SU-DHL-6 (cell line): ENCODE data around the gene SH3PXD2A.

Experiments used
- H2AFZ ChIP-seq: fragments of 200-600 bp; sonication (generic); 2 replicates; pipeline ENCODE4 v1.6.1; 2014; ENCODE audit warnings: low read depth, mild to moderate bottlenecking, moderate library complexity, mixed read lengths, antibody characterized with exemption, low read length; ENCODE audit not compliant: severe bottlenecking
- H3F3A ChIP-seq: fragments of 200-600 bp; shearing (Covaris generic); 2 replicates; pipeline ENCODE4 v1.6.0; 2016; ENCODE audit warnings: antibody characterized with exemption, mild to moderate bottlenecking; ENCODE audit not compliant: insufficient read depth
- H3K27ac ChIP-seq: fragments of 200-600 bp; sonication (generic); 2 replicates; pipeline ENCODE4 v1.5.1; 2016; ENCODE audit warnings: low read depth, mild to moderate bottlenecking, low read length, moderate library complexity, mixed read lengths
- H3K27me3 ChIP-seq: fragments of 200-600 bp; sonication (generic), shearing (Covaris generic); 2 replicates; pipeline ENCODE4 v1.6.0; 2014; ENCODE audit warnings: mild to moderate bottlenecking, low read length
- H3K36me3 ChIP-seq: fragments of 200-600 bp; sonication (generic); 2 replicates; pipeline ENCODE4 v1.6.1; 2014; ENCODE audit warnings: mild to moderate bottlenecking, low read length, mixed read lengths
- H3K4me2 ChIP-seq: fragments of 300-600, 200-600 bp; shearing (Covaris generic), sonication (generic); 2 replicates; pipeline ENCODE4 v1.6.0; 2014; ENCODE audit warnings: low read length, low read depth, mild to moderate bottlenecking; ENCODE audit not compliant: poor library complexity, severe bottlenecking
- H3K4me3 ChIP-seq: fragments of 200-600 bp; sonication (generic); 2 replicates; pipeline ENCODE4 v1.5.1; 2014; ENCODE audit warnings: antibody characterized with exemption, low read length, mild to moderate bottlenecking, mixed read lengths; ENCODE audit not compliant: insufficient read depth, poor library complexity, severe bottlenecking
- H3K79me2 ChIP-seq: fragments of 200-600 bp; sonication (generic); 2 replicates; pipeline ENCODE4 v1.6.1; 2014; ENCODE audit warnings: mild to moderate bottlenecking, low read length, moderate library complexity; ENCODE audit not compliant: insufficient read depth
- H3K9ac ChIP-seq: fragments of 200-600 bp; sonication (generic); 2 replicates; pipeline ENCODE4 v1.7.0; 2014; ENCODE audit warnings: mild to moderate bottlenecking, low read length
- H3K9me2 ChIP-seq: fragments of 200-600 bp; sonication (generic); replicated peaks from 2 replicates; pipeline ENCODE4 v1.6.1; 2014; ENCODE audit warnings: low read length; ENCODE audit not compliant: insufficient read depth
- H3K9me3 ChIP-seq: fragments of 200-600 bp; sonication (generic); 2 replicates; pipeline ENCODE4 v1.6.1; 2014; ENCODE audit warnings: low read length, mixed read lengths; ENCODE audit not compliant: insufficient read depth
- H4K20me1 ChIP-seq: fragments of 200-600 bp; sonication (generic); 2 replicates; pipeline ENCODE4 v1.6.1; 2014; ENCODE audit warnings: low read depth, mild to moderate bottlenecking, antibody characterized with exemption, low read length, moderate library complexity, mixed read lengths
- EZH2phosphoT487 ChIP-seq: fragments of 200-600 bp; sonication (generic), shearing (Covaris generic); conservative IDR thresholded peaks from 2 replicates; pipeline ENCODE4 v1.6.1; 2018; ENCODE audit warnings: mild to moderate bottlenecking, antibody characterized with exemption, low read length, moderate library complexity, mixed read lengths
- TF ChIP-seq, protein P1 (sequence below): fragments of 200-600 bp; sonication (generic); IDR thresholded peaks from one replicate; pipeline ENCODE4 v1.5.1; 2017; ENCODE audit warnings: antibody characterized with exemption, mild to moderate bottlenecking, low read length, moderate library complexity; ENCODE audit not compliant: insufficient read depth, poor library complexity, severe bottlenecking

SH3PXD2A gene

DNA sequence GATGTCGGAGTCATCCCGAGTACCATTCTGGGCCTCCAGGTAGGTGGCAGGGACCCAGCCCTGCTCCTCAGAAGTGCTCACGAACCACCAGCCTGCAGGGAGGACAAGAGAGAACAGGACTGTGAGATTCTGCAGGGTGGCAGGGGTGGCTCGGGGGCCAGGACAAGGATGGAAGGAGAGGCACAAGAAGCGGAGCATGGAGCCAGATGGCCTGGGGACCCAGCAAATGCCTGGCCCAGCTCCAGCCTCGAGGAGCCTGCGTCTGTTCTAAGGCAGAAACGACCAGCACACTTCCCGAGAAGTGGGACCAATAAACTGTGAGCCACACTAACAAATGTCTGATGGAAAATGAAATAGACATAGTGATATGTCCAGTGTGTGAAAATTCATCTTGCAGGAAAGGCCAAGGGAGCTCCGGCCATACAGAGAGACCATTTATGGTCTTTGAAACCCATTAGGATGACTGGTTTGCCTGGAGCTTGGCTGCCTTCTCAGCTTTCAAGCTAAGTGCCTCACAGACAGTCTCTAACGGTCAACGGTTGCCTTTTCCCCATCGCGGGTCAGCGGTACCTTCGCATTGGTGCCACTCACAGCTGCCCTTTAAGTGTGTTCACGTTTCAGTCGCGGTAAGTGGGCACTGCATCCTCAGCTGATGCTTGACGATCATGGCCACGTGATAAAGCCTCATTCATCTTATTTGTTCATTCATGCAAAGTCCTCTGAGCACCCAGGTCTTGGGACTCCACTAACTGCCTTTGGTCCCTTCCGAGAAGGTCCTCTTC lies 228.1 kb downstream of the SH3PXD2A start:
- no peaks in the 10 kb centered on the region for H3K9me2 ChIP-seq
- H3K4me2 ChIP-seq, result no peak overlapping the region
- H3K79me2 ChIP-seq, result no peaks in the 10 kb centered on the region
- no peak overlapping the region for H2AFZ ChIP-seq
- no peaks in the 10 kb centered on the region for H3K9me3 ChIP-seq
- no peaks in the 10 kb centered on the region for H4K20me1 ChIP-seq
- TF ChIP-seq EZH2phosphoT487, result no peak
- TF ChIP-seq, protein P1, sequence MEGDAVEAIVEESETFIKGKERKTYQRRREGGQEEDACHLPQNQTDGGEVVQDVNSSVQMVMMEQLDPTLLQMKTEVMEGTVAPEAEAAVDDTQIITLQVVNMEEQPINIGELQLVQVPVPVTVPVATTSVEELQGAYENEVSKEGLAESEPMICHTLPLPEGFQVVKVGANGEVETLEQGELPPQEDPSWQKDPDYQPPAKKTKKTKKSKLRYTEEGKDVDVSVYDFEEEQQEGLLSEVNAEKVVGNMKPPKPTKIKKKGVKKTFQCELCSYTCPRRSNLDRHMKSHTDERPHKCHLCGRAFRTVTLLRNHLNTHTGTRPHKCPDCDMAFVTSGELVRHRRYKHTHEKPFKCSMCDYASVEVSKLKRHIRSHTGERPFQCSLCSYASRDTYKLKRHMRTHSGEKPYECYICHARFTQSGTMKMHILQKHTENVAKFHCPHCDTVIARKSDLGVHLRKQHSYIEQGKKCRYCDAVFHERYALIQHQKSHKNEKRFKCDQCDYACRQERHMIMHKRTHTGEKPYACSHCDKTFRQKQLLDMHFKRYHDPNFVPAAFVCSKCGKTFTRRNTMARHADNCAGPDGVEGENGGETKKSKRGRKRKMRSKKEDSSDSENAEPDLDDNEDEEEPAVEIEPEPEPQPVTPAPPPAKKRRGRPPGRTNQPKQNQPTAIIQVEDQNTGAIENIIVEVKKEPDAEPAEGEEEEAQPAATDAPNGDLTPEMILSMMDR, result no peak
- no peaks in the 10 kb centered on the region for H3F3A ChIP-seq
- no peak overlapping the region for H3K4me3 ChIP-seq
- H3K36me3 ChIP-seq, result no peaks in the 10 kb centered on the region
- H3K27me3 ChIP-seq, result no peaks in the 10 kb centered on the region
- H3K27ac ChIP-seq, result no peak overlapping the region
- no peak overlapping the region for H3K9ac ChIP-seq

DNA sequence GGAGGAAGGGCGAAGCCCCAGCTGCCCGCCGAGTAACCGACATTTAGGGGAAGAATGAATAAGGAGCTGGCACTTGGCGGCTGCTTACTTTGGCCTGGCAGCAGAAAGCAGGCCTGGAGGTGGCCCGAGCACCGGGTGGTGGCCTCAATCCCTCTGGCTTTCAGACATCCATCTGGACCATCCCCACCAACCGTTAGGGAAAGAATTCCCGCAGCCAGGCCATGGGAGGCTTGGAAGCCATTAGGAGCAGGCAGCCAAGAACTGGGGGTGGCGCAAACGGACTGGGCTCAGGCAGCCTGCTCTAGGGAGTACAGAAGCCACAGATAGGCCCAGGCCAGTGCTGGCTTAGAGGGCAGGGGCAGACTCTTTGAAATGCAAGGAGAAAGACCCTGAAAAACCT lies 229.2 kb downstream of the SH3PXD2A start:
- TF ChIP-seq EZH2phosphoT487, result no peak
- TF ChIP-seq, protein P1, result no peak
- Histone ChIP-seq H2AFZ (no peak overlapping the region), H3K27me3 (no peaks in the 10 kb centered on the region), H3K9me3 (no peaks in the 10 kb centered on the region), H3K4me2 (no peak overlapping the region), H3K27ac (no peak overlapping the region), H3K36me3 (no peaks in the 10 kb centered on the region), H3K4me3 (no peak overlapping the region), H3K79me2 (no peaks in the 10 kb centered on the region), H3F3A (no peaks in the 10 kb centered on the region), H4K20me1 (no peaks in the 10 kb centered on the region), H3K9me2 (no peaks in the 10 kb centered on the region), H3K9ac (no peak overlapping the region)

DNA sequence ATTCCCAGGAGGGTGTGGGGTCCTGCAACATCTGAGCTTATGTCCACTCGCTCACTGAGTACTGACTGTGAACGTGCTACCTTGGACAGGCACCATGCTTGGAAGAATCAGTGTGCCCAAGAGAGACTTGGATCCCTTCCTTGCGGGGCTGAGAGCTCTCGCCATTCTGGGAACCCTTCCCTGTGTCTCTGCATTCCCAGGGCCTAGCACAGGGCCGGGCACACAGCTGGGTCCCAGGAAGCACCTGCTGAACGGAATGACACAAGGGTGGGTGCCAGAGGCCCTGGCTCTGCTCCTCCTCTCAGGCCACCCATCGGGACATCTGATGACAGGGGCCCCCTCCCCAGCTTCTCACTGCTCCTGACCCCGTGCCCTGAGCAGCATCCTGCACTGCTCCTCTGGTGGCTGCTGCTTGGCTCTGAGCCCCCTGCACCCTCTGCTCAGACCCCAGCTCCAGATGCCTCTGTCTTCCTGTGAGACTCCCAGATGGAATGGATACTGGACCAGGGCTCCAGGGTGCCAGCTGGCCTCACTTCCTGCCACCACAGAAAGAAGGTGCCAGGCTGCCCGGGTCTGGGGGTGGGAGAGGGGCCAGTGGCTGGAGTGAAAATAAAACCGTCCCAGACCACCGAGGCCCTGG lies 232.3 kb downstream of the SH3PXD2A start:
- Histone ChIP-seq H2AFZ (no peak overlapping the region), H3K9me2 (no peaks in the 10 kb centered on the region), H3K9me3 (no peaks in the 10 kb centered on the region), H3K79me2 (no peaks in the 10 kb centered on the region), H3K36me3 (no peaks in the 10 kb centered on the region), H3K27me3 (no peaks in the 10 kb centered on the region), H3F3A (no peaks in the 10 kb centered on the region), H3K27ac (no peak overlapping the region), H3K4me3 (no peak overlapping the region), H4K20me1 (no peaks in the 10 kb centered on the region), H3K4me2 (no peak overlapping the region), H3K9ac (no peak overlapping the region)
- TF ChIP-seq, protein P1, result no peak
- TF ChIP-seq EZH2phosphoT487, result no peak
